ENCODE data around the gene WDR49. TPM values are rescaled to one million over a fixed set of nuclear protein-coding genes. Genes with fewer than 3 reads are reported as not detected.
"Not testable (repeated sequence)": the region's sequence is repeated elsewhere in the genome, so short reads cannot be mapped to it uniquely, and the experiment has no call there.

WDR49 gene
- total RNA-seq, 1 donor = under 0.01 TPM

GRCh38 chr3:167631471-167631870, 22.3 kb downstream of the WDR49 start:
- no peak for DNase-seq (ENCODE audit: low read depth)
- H3K4me3 ChIP-seq (ENCODE audit: low read depth, low read length) = no peak overlapping the region
- no peak for TF ChIP-seq CTCF (IDR thresholded peaks at IDR 0.05; ENCODE audit: insufficient read depth, low read depth, low read length)

- no peak for DNase-seq (ENCODE audit: low read depth)
- no peak overlapping the region for H3K4me3 ChIP-seq (ENCODE audit: low read depth, low read length)
- no peak for TF ChIP-seq CTCF (IDR thresholded peaks at IDR 0.05; ENCODE audit: insufficient read depth, low read depth, low read length)
Observed at GRCh38 chr3:167626490-167626889, 27.3 kb downstream of the WDR49 start.

GRCh38 chr3:167615030-167615429, 38.7 kb downstream of the WDR49 start:
- no peak overlapping the region for H3K4me3 ChIP-seq (ENCODE audit: low read depth, low read length)
- no peak for DNase-seq (ENCODE audit: low read depth)
- TF ChIP-seq CTCF (IDR thresholded peaks at IDR 0.05; ENCODE audit: insufficient read depth, low read depth, low read length) = no peak

- not testable (repeated sequence) for H3K4me3 ChIP-seq (ENCODE audit: low read depth, low read length); DNase-seq (ENCODE audit: low read depth)
Observed at GRCh38 chr3:167614196-167614595, 39.5 kb downstream of the WDR49 start.

GRCh38 chr3:167611718-167612117, 42.0 kb downstream of the WDR49 start:
- no peak for TF ChIP-seq CTCF (IDR thresholded peaks at IDR 0.05; ENCODE audit: insufficient read depth, low read depth, low read length)
- H3K4me3 ChIP-seq (ENCODE audit: low read depth, low read length) = no peak overlapping the region
- no peak for DNase-seq (ENCODE audit: low read depth)

- TF ChIP-seq CTCF (IDR thresholded peaks at IDR 0.05; ENCODE audit: insufficient read depth, low read depth, low read length) = no peak
- H3K4me3 ChIP-seq (ENCODE audit: low read depth, low read length) = no peak overlapping the region
- DNase-seq (ENCODE audit: low read depth) = no peak
Observed at GRCh38 chr3:167609156-167609555, 44.6 kb downstream of the WDR49 start.

GRCh38 chr3:167606836-167607235, 46.9 kb downstream of the WDR49 start:
- H3K4me3 ChIP-seq (ENCODE audit: low read depth, low read length) = no peak overlapping the region
- no peak for TF ChIP-seq CTCF (IDR thresholded peaks at IDR 0.05; ENCODE audit: insufficient read depth, low read depth, low read length)
- no peak for DNase-seq (ENCODE audit: low read depth)

Data from fibroblast of villous mesenchyme (primary cell).